HG03196 (cell line): Measurements from ENCODE around the gene MTFR1L.

Experiments used
- ATAC-seq: cut with Tn5 transposase; IDR thresholded peaks from one replicate; pipeline ENCODE4 v1.9.1; 2021; ENCODE audit not compliant: unreplicated experiment

Gene MTFR1L

DNA sequence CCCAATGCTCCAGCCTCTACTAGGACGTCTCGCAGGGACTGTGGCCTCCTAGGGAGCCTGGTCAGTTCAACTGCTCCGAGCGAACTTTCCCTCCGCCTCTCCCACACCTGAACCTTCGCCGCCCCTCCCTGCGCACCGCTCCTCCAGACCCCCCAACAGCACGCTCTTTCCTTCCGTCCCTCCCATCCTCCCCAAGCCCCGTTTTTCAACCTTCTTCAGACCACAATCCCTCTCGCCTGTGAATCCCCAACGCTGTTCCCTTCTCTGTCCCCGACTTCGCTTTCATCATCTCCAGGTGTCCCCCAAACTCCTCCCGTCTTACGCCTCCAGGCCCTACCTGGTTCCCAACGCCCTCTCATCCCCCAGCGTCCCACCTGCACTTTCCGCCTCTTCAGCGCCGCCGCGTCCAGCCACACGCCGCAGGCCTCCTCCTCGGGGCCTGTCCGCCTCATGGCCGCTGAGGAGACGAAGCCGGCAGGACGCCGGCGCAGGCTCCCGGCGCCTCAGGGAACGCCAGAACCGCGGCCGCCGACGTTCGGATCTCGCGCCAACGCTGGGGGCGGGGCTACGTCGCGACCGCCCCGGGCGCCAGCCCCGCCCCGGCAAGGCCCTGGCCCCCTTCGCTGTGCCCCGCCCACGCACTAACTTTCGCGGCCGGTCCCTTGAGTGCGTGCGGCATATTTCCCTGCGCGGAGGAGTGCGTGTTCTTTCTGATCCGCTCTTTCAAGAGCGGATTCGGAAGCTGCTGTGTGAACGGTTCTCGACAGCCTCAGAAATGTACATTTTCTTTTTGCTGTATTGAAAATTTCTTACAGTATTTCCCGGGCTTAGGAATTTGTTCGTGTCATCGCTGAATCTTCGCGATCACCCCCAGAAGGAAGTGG lies 39.4 kb downstream of the MTFR1L start, which contains the start of gene AUNIP:
Gene AUNIP, minus strand, starts transcription at position 552 of the 884 bp plus-strand sequence. Its CDS starts 100 bp downstream, at position 452.
- ATAC-seq = peak; percentile 66

DNA sequence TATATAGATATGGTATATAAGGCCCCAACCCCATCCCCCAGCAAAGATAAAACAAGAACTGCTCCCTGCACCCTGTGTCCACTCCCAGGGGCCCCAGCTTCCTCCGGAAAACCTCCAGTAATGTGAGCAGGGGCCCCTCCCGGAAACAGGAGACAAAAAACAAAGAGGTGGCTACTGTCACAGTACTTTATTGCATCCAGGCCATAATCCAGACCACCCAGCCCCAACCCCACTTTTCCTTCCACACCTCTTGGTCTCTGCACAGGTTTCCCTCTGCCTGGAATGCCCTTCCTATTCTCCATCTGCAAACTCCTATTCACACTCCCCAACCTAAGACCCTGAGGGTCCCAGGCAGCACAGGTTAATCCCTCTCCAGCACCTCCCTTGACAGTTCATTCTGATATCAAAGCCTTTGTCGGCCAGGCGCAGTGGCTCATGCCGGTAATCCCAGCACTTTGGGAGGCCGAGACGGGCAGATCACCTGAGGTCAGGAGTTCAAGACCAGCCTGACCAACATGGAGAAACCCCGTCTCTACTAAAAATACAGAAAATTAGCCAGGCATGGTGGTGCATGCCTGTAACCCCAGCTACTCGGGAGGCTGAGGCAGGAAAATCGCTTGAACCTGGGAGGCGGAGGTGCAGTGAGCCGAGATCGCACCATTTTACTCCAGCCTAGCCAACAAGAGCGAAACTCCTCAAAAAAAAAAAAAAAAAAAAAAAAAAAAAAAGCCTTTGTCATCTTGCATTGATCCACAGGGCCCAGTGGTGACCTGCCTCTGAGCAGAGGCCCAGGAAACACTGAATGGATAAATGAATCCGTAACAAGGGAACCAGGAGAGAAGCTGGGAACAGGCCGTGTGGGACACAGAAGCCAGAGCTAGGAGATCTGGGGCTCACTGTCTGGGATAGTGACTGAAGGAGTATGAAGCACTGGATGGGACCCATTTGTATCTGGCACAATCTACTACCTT lies 41.8 kb downstream of the MTFR1L start:
- ATAC-seq = no peak

DNA sequence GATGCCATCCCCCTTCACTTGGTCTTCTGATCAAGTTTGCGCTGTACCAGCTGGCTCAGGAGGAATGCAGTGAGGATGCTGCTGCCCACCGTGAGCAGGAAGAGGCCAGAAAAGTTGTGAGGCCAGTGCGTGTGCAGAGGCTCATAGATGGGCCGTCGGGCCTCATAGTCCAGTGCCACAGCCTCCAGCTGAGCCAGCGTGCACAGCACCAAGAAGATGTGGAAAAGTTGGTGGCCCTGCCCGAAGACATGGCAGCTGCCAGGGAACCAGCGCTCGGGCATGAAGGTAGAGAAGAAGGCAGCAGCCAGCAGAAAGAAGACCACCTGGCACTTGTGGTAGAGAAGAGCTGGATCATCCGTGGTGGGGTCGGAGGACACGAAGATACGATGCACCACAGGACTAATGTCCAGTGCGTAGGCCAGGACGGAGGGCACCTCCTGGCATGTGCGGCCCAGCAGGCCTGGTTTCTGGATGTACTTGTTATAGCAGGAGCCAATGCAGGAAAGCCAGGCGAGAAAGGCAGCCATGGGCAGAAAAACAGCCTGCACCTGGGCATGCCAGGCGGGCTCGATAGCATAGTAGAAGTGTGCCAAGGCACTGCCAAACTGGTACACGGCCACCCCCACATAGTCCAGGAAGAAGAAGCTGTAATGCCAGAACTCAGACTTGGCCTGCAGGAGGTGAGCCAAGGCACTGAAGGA lies 43.2 kb downstream of the MTFR1L start:
- no peak for ATAC-seq

DNA sequence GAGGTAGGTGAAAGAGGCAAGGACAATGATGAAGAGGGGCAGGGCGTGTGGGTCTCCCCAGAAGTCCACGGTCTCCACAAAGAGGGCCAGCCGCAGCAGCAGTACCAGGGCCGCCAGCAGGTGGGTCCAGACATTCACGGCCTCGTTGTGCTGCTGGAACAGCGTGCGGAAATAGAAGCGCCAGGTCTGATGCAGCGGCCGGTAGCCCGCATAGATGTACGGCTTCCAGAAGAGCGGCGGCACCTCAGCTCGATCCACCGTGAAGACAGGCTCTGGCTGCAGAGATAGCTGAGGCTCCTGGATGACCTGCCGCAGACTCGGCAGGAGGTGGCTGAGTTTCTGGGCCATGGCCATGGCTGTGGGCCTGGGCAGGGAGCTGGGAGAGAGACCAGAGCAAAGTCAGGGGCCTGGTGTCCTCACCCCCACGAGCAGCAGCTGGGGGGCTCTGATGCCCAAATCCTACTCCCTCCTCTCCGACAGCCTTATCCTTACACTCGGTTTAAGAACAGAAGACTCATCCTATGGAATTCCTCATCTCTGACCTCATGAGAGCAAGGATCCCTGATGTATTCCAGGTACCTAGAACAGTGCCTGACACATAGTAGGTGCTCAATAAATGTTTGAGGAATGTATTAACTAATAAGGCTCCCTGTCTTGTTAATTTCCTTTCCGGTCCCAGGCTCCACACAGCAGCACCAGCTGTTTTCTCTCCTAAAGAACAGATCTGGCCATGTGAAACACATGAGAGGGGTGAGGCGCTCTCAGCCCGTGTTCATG lies 43.9 kb downstream of the MTFR1L start:
- no peak for ATAC-seq

DNA sequence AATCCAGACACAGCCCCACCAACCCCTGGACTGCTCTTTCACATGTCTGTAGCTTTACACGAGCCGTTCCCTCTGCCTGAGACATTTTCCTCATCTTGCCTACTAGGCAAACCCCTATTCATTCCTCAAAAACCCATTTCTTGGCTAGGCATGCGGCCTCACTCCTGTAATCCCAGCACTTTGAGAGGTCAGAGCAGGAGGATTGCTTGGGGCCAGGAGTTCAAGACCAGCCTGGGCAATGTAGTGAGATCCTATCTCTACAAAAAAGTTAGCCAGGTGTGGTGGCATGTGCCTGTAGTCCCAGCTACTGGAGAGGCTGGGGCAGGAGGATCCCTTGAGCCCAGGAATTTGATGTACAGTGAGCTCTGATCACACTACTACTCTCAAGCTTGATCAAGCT lies 44.7 kb downstream of the MTFR1L start:
- ATAC-seq = no peak

DNA sequence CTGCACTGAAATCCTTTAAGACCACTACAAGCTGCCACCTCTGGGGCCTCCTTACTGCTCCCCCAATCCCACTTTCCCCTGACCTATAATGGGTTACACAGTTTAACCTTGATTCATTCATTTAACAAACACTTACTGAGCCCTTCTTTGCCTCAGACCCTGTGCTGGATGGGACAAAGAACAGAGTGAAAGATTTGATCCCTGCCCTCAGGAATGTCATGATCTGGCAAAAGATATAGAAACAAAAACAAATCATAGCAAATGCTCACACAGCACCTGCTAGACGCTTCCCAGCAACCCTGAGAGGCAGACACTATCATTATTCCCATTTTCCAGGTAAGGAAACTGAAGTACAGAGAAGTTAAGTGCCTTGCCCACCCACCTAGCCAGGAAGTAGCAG lies 46.5 kb downstream of the MTFR1L start:
- ATAC-seq = no peak

DNA sequence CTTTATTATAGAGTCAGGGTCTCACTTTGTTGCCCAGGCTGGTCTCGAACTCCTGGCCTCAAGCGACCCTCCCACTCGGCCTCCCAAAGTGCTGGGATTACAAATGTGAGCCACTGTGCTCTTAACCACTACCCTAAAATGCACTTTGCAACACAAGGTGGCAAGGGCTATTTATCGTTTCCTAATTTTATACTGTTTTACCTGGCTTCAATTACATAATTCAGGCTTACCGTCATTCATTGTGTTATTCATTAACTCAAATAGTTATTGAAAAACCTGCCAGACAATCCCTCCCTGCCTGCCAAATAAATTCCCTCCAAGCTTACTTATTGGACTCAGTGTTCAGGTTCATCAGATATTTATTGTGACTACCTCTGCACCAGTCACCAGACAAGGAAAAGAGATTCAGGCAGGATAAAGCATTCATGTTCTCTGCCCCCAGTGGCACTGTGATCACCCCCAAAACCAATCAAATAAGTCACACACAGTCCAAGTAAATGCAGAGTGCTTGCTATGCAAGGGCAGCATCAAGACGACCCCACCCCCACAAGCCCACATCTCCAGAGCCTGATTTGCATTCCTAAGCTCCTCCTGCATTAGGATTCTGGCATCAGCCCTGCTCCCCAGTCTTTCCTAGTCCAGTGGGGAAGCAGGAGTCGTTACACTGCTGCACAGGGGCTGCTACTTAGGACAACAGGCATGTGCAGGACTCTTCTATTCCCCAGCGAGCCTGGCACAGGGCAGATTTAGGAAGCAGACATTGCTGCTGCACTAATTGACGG lies 47.6 kb downstream of the MTFR1L start:
- ATAC-seq = no peak

DNA sequence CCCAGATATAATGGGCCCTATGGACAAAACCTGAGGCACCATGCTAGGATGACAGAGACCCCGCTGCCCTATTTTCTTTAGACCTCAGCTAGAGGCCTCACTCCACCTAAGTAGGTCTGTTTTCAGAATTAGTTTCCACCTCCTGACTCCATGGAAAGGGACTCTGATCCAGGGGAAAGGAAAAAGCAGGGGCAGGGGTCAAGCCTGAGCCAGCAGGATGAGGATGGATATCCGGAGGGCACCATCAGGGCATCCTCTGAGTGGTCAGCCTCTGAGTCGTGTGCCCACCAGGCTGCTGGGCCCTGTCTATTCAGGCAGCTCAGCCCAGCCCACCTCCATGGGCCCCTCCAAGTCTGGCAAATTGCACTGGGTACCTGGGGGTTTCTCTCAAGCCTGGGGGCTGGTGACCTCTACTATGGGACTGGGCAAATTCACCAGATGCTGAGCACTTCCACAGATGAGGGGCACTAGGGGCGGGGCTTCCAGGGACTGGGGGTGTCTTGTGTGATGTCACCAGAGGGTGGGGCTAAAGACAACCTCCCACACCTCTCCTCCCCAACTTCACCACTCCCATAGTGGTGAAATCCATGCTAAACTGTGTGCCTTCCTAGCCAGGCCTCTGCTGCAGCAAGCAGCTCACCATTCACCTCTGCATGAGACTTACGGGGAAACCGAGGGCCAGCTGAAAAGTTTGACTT lies 50.3 kb downstream of the MTFR1L start:
- ATAC-seq = no peak

DNA sequence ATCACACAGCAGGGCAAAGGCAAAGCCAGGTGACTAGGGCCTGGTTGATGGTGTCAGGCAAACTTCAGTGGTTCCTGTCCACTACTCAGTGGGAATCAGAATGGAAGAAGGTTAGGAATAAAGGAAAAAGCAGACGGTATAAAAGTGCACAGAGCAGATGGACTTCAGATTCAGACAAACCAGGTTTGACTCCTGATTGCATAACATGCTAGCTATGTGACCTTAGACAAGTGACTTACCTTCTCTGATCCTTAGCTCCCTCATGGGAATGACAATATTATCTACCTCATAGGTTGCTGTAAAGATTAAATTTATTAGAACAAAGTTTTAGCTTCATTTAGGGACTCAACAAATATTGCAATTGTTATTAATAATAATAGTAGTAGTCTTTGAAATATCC lies 50.9 kb downstream of the MTFR1L start:
- no peak for ATAC-seq

DNA sequence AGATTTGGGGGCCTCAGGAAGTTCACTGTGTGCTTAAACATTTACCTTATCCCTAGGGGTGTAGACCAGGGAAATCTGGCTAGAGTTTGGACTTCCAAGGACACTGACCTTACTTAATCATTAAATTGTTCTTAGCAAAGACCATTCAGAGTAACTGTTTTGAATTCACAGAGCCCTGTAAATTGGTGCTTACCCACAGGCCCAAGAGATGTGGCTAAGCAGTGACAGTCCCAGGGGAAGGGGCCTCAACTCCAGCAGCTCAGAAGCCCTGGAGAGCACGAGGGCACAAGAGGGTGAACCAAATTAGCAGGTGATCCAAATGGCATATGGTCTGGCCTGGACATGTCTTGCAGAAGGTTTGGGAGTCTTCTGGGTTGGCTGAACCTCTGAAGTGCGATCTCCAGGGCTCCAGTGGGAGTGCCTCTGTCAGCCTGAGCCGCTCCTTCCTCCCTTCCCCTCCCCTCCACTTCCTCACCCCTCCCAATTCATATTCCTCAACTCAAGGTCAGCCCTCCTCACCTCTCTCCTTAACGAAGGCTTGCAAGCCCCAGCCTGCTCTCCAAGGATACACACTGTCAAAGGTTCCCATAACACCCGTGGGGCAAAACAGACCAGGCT lies 51.4 kb downstream of the MTFR1L start:
- no peak for ATAC-seq

DNA sequence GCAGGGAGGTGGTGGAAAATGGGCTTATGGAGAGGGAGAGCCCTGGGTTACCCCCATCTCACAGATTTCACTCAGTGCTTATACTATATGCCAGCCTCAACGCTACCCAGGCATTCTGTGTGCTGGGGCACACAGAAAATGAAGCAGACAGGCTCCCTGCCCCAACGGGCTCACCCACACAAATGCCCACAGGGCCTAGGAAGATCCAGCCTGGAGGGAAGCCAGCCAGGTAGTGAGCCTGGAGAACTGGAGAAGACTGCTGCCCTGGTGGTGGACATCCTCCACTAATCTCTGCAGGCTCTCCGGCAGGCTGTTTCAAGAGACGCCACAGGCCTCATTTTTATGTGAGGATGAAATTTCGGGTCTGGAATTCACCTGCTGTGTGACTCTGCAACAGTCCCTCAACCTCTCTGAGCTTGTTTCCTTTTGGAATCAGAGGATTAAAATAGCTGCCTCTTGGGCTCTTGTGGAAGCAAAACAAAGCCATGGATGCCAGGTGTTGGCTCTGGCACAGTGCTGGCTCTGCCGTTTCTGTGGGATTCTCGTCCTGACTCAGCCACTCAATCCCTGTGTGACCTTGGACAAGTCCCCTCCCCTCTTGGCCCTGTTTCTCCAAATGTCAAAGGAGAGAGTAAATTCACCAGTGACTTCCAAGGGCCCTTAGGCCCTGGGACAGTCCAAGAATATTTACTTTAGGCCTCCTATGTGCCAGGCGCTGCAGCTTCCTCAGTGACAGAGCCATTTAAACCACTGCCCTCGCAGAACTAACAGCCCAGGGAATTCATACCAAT lies 52.1 kb downstream of the MTFR1L start:
- no peak for ATAC-seq

DNA sequence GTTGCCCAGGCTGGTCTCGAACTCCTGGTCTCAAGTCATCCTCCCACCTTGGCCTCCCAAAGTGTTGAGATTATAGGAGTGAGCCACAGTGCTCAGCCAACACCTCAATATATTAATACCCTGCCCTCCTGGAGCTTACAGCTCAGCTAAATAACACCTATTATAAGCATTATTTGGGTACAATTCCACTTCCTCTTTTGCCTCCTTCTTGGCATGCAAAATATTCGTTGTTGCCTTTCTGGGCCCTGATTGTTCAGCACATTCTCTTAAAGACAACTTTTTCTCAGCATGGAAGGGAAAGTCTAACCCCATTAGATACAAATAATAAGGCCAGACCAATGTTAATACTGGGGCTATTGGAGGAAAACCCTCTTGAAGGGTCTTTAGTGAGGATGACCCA lies 53.0 kb downstream of the MTFR1L start:
- no peak for ATAC-seq

DNA sequence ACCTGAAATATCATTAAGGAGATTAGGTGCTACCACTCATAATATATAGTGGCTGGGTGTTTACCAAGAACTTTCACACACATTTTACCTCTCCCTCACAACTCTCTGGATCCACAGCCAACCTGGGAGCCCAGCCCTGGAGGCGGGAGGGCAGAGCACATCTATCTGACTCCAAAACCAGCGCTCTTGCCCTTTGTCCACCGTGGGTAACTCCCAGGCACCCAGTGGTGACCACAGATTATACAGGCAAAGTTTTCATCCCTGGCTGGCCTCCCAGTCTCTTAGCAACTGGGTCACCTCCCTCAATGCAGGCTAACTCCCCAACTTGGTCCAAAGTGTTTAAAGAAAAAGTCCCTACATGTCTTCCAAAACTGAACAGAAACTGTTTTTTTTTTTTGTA lies 53.4 kb downstream of the MTFR1L start:
- ATAC-seq = no peak

DNA sequence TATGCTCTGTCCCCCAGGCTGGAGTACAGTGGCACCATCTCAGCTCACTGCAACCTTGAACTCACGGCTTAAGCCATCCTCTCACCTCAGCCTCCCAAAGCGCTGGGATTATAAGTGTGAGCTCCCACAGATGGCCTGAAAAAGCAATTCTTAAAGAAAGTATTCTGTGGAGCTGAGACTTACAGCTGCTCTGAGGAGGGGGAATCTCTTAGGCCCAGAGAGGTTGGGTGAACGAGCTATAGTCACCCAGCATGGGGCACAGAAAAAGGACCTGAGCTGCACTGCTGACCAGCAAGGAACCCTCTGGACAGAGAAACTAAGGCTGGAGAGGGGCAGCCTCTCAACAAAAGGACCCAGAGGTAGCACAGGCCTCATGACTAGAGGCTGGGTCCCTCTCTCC lies 54.5 kb downstream of the MTFR1L start:
- no peak for ATAC-seq

DNA sequence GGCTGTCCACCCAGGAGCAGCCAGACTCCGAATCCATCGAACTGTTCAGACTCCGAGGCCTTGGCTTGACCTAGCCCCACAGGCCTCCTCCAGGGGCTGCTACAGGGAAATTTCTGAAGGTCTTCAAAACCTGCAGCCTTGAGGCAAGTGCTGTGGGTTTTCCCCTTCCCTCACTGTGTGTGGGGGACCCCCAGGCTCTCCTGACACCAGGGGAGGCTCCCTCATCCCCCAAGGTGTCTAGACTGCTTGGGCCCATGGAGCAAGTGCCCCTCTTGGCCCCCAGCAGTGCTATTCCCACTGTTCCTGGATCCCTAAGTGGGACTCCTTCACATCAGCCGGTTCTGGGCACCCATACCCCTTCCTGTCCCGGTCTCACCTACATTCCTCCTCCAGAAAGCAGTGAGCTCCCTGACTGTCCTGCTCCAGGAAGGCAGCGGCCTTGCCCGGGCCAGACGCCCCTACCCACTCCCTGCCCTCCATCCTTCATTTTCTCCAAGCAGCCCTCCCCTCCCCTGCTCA lies 54.9 kb downstream of the MTFR1L start:
- ATAC-seq = no peak

DNA sequence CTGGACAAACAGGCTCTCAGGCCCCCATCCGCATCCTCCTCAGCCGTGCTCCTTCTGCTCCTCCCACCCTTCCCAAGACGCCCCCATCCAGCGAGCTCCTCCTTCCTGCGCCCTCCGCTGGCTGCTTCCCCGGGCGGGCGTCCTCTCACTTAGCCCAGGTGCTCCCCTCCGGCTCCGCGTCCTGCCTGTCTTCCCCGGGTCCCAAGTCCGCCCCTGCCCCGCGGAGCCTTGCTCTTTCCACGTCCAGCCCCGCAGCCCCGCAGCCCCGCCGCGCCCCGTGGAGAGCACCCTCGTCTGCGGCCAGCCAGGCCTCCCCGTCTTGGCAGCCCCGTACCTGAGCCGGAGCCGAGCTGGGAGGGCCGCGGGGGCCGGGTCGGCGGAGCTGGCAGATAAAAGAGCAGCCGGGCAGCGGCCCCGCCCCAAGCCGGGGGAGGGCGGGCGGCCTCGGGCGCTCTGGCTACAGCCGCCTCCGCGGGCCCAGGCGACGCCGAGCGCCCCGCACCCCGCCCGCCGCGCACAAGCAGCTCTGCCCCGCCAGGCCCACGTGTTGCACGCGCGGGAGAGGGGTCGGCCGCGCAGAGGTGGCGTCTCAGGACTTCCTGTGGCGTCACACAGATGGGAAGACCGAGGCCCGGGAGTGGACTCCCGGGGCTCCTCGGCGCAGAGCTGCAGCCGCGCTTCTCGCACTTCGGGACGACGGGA lies 55.6 kb downstream of the MTFR1L start, which contains the start of gene PAQR7:
Gene PAQR7, minus strand, starts transcription at position 555 of the 702 bp plus-strand sequence. CDS start 11,869 bp downstream, outside the sequence.
- no peak for ATAC-seq
